HG03103 (cell line): ENCODE results near the gene SLC4A1AP.

Experiments used
- ATAC-seq: cut with Tn5 transposase; IDR thresholded peaks from one replicate; pipeline ENCODE4 v1.9.1; 2021; ENCODE audit warnings: low read depth; ENCODE audit not compliant: unreplicated experiment

SLC4A1AP gene

DNA sequence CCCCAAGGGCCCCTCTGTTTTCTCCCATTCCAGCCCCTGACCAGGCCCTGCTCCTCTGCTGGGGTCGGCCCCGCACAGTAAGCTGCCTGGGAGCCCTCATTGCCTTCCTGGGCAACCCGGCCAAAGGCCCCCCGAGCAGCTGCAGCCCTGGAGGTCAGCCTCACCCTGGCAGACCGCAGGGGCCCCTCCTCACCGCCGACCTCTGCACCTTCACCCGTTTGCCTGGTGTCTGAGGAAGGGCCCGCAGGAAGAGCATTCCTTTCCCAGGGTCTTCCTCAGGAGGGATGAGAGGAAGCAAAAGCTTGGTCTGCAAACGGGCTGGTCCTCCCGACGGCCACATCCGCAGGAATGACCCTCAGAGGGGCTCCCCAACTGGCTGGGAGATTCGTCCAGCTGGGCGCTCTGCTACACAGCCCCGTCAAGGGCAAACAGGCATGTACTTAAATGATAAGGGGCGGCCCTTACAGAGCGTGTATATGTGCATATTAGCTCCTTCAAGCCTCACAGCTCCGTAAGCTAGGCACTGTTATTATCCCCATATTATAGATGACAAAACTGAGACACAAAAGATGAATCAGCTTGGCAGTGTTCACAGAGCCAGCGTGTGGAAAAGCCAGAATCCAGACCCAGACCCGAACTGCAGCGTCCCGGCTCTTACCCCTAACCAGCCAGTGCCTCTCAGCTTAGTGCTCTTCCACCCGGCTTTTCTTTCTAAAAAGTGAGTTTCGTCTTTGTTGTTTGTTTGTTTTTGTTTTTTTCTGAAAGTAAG, 52.8 kb downstream of the SLC4A1AP start:
- no peak for ATAC-seq

GRCh38 chr2:27717070-27717795, 53.5 kb downstream of the SLC4A1AP start:
- ATAC-seq: no peak

- ATAC-seq: no peak
Measured at GRCh38 chr2:27720004-27720551, 56.4 kb downstream of the SLC4A1AP start.

- no peak for ATAC-seq
Measured at GRCh38 chr2:27721335-27721734, 57.6 kb downstream of the SLC4A1AP start.

DNA sequence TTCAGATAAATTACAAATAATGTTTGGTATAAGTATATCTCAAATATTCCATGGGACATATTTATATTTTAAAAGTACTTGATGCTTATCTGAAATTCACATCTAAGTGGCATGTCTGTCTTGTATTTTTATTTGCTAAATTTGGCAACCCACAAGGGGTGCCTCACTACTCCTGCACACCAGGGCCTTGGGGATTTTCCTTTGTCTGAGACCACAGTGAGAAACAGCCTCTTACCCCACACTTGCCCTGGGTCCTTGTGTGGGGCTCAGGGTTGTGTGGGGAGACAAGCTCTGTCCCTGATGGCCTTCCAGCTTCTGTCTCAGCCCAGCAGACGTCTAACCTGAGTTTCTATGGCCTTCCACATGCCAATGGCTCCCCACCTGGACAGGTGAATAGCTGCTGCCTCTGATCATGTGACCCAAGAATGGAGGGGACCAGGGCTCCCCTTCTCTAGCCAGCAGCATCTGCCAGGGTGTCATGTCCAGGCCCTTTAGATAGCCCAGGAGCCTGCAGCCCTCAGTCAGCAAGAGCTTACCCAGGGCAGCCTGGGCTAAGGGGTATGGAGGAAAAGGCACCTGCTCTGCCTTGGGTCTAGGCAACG, 58.3 kb downstream of the SLC4A1AP start:
- ATAC-seq: no peak

- ATAC-seq: no peak
Measured at GRCh38 chr2:27723372-27724144, 59.9 kb downstream of the SLC4A1AP start.

GRCh38 chr2:27724191-27724590, 60.5 kb downstream of the SLC4A1AP start:
- ATAC-seq: no peak

DNA sequence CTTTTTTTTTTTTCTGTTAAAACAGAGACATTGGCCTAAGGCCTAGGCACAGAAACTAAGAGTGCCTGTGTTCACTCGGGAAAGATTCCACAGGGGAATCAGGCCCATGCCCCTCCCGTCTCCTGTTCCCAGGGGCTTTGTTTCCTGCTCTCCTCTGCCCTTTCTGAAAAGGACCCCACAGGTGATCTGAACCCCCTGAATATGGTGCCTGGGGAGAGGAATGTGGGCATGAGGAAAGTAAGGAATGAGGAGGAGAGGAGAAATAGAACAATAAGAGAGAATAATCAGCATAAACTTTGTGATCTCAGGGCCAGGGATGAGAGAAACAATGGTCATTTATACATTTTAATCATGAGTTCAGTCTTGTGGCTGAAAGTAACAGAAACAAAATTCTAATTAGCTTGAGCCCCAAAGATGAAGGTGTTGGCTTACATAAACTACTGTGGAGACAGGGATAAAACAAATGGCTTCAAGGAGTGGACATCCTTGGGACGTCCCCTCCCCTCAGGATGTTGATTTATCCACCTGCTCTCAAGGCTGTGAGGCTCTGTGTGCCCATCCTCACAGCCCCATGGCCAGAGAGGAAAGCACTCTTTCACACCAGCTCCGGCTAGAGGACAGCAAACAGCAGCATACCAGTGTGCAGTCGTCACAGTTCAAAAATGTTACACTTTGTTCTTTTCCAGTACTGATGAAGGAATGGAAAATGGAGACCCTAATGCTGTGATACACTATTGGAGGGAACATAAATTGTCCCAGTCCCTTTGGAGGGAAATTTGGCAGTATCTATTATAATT, 61.4 kb downstream of the SLC4A1AP start:
- ATAC-seq: no peak

DNA sequence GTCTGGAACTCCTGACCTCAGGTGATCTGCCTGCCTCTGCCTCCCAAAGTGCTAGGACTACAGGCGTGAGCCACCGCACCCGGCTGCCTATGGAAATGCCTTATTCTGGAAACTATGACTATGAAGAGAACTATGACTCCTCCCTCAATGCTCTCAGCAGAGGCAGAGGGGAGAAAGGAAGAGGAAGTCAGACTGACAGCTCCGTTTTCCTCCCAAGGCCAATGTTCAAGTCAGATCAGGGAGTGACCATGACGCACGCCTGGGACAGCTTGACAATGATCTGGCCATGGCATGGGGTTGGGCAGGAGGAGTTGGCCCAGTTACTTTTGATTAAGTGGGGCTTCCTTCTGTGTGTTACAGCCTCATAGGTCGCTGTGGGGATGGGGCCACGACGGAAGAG, 63.6 kb downstream of the SLC4A1AP start:
- ATAC-seq: no peak

- no peak for ATAC-seq
Measured at GRCh38 chr2:27728081-27728858, 64.6 kb downstream of the SLC4A1AP start.

DNA sequence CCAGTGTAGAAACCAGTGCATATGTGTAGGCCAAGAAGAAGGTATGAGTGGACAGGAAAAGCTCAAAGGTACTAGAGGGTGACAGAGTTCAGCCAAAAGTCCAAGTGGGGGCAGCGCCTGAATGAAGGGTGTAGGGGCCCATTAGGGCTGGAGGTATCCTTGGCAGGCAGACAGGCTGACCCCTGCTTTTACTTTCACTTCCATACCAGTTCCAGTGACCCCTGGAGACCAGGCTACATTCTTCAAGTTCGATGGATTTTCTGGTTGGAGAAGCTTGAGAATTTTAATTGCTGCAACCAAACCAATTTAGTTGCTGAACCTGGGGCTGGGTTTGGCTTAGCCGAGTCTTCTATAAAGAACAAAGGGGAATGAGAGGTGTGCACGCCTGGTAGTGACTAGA, 65.5 kb downstream of the SLC4A1AP start:
- ATAC-seq: no peak

DNA sequence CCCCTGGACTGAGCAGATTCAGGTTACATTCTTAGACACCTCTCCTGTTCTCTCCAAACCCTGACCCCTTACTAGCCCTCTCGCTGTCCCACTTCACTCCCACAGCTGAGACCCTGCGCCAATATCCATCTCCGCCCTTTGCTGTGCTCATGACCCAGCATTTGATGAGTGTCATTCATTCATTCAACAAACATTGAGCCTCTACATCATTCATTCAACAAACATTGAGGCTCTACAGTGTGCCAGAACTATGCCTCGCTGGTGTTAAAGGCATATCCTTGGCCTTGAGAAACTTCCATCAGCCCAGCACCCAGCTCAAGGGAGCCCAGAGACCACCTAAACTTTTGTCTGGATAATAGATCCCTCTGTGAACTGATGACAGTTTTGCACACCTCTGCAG, 65.9 kb downstream of the SLC4A1AP start:
- no peak for ATAC-seq

DNA sequence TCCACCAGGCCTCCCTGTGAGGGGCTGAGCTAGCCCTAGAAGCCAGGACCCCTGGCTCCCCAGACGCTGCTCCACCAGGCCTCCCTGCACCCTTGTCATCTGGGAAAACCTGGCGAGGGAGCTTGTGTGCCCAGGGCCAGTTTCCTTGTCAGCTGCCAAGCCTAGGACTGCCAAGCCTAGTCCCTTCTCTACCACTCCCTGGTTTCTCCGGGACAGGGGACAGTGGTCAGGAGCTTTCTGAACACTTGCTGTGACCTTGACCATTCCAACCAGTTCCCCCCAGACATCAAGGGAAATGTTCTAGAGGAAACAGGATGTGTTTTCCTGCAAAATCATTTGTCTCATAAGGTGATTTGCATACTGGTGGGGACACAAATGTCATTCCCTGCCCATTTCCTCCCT, 66.6 kb downstream of the SLC4A1AP start:
- no peak for ATAC-seq

- ATAC-seq: no peak
Measured at GRCh38 chr2:27730980-27731691, 67.4 kb downstream of the SLC4A1AP start.

DNA sequence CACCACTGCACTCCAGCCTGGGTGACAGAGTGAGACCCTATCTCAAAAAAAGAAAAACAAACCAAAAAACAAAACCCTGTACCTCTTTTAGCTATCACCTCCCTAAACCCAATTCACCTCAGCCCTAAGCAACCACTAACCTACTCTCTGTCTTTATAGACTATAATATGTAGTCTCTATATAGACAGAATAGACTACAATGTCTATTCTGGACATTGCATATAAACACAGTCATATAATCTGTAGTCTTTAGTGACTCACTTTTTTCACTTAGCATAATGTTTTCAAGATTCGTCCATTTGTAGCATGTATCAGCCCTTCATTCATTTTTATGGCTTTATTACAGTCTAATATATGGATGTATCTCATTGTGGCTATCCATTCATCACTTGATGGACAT, 70.6 kb downstream of the SLC4A1AP start:
- no peak for ATAC-seq

DNA sequence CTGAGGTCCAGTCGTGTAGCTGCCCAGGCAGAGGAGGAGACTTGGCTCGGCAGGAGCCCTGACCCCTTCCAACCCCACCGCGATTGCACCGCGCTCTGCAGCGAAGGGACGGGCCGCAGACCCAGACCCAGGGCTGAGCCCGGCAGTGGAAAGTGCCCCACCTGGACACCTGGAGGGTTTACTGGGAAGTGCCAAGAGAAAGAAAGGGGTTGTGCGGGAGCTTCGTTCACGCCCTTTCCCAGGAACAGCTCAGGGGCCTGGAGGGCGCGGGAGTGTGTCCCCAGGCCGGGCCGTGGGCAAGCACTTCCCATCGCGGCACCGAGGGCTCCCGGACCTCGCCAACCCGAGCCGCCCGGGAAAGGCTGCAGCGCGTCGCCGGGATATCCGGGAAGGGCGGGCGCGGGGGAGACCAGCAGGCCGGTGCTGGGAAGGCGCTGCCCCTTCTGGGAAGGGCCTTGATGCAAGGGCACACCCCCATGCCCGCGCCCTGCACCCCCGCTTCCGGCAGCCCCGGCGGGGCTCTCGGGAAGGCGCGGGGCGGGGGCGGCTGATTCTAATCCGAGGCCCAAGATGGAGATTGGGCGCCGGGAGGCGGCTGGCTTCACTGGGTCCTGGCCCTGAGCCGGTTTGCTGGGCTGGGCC, 71.7 kb downstream of the SLC4A1AP start:
- ATAC-seq: no peak

GRCh38 chr2:27736031-27736889, 72.6 kb downstream of the SLC4A1AP start:
- ATAC-seq: no peak
